GM18517 (cell line): ENCODE measurements around the gene SALL3.
"Not testable (repeated sequence)": the region's sequence is repeated elsewhere in the genome, so short reads cannot be mapped to it uniquely, and the experiment has no call there.

Experiments used
- ATAC-seq: cut with Tn5 transposase; IDR thresholded peaks from one replicate; pipeline ENCODE4 v1.9.1; 2021; ENCODE audit warnings: mild to moderate bottlenecking, moderate library complexity; ENCODE audit not compliant: unreplicated experiment

Gene SALL3

GRCh38 chr18:78964727-78965126 is 14.9 kb upstream of the SALL3 start:
- ATAC-seq, result not testable (repeated sequence)

- ATAC-seq, result no peak
These were observed 14.4 kb upstream of the SALL3 start for GRCh38 chr18:78965260-78965659.

- no peak for ATAC-seq
These were observed 13.5 kb upstream of the SALL3 start for GRCh38 chr18:78965917-78966792.

DNA sequence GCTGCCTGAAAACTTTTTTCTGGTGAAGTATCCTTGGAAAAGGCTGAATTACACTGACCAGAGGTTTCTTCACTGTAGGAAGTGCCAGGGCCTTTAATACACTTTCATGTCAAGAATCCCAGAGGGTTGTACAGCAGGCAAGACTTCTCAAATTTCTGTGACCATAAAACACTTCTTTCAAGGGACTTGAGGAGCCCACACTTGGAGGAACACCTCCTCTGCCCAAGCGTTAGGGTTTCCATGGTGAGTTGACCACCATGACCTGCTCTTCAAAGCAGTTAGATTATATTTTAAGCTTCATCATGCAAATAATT is 12.9 kb upstream of the SALL3 start:
- no peak for ATAC-seq

GRCh38 chr18:78967692-78968091 is 11.9 kb upstream of the SALL3 start:
- no peak for ATAC-seq

DNA sequence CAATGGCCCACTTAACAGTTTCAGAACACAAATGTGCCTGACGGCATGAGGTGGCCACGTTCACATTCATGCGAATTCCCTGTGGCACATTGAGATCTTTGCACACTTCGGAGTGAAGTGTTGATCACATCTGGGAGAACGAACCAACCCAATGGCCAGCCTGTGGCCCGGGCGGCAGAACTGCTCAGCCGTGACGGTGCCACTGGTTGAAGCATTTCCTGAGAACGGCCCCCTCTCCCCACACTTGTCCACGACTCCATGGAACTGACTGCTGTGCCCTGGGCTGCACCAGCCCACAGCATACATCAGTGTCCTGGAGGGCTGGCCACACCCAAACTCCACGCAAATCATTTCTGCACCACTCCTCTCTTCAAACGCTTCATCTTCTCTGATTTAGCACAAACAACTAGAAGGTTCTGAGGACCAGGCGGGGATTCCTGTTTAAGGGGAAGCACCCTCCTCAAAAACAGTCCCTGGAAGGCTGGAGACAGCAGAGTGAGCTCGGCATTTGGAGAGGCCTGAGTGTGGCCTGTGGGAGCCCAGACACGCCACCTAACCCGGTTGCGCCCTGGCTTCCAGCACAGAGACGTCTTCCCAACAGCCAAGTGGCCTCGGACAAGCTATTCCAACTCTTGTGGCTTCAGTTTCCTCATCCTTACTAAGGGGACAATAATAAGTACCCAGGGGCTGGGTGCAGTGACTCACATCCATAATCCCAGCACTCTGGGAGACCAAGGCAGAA is 9.9 kb upstream of the SALL3 start:
- ATAC-seq, result no peak

- ATAC-seq, result no peak
These were observed 8.8 kb upstream of the SALL3 start for GRCh38 chr18:78970774-78971333.

DNA sequence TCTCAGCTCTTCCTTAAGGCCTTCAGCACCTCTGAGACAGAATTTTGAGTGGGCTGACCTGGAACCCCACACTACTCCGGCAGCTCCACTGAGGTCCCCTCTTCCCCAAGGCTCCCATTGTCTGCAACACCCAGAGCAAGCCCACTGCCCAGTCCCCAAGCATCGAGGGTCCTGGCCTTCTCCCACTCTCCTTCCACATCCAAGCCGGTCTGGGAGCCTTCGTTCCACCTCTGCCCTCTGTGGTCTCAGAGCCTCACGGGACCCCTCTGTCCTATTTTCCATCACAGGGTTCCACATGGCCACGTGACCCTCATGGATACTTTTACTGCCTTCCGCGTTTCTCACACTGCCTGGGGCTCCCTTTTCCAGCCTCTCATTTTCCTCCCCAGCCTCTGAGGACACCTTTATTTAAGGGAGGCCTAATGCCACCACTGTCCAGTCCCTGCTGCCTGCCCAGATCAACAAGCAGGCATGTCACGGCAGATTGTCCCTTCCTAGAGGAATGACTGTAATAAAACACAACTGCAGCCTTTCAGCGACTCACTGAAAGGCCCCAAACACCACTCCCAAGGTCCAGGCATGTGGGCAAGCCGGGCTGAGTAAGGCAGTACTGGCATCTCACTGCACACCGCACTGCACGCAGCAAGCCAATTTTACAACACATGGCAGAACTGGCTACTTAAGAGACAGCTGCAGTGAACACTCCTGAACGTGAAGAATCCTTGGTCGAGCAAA is 7.9 kb upstream of the SALL3 start:
- no peak for ATAC-seq

DNA sequence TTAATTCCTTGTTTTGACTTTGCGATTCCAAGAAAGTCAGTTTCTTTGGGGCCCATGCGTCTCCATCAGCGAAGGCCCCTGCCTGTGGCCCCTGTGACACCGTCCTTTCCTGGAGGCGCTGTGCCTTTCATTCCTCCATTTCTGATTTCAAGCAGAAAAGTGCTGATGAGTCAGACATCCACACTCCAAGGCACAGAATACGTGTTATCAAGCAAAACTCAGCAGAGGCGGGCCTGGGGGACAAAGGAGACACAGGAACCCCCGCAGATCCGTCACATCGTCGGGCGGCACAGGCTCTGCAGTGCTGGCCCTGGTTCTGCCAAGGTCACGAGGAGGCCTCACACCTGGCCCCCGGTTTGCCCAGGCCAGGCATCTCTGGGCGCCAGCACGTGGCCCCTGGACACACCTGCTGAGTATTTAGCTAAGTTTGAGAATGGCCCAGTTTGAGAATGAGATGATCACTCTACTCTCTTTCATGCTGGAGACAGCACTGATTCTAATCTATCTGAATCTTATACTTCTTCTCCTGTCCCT is 7.2 kb upstream of the SALL3 start:
- ATAC-seq, result no peak

DNA sequence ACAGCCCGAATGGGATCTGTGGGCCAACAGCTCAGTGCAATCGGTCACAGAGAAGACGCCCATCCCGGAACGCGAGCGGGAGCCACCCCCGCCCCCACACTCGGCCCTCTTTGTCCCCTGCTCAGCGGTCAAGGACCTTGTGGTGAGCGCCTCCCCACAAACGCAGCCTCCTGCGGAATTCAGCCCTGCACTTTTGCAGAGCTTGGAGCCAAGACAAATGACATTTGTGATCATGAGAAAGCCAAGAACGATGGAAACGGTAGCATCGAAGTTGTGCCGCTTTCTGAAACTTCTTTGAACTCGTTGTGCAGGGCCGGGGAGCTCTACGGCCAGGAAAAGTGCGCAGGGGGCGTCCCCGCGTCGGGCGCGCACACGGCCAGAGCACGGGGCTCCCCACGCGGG is 6.7 kb upstream of the SALL3 start:
- ATAC-seq, result no peak

GRCh38 chr18:78973357-78974083 is 6.1 kb upstream of the SALL3 start:
- ATAC-seq, result no peak

DNA sequence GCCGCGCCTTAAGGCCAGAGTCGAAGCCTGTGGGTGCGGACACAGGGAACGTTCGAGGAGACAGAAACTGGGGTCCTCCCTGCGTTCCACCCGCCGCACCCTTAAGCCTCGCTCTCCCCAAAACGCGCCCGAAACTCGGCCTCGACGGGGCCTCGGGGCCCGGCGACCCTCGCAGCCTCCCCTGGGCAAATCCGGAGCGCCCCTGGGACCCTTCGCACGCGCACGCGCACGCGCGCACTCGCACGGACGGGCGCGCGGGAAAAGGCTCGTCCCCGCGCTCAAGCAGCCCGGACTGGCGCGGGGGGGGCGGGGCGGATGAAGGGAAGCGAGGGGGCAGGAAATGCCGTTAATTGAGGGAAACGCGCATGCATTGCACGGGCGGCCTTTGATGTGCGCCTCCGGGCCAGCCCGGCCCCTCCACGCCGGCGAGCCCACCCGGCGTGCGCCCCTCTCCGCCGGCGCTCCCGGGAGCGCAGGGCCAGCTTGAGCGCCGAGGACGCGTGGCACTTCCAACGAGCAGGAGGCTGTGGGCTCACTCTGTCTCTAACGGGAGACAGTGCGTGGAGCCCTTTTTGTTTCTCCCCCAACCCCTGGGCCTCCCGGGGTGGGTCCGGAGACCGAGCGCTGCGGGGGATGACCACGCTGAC is 5.4 kb upstream of the SALL3 start:
- ATAC-seq, result no peak

- ATAC-seq, result no peak
These were observed 4.3 kb upstream of the SALL3 start for GRCh38 chr18:78975292-78975691.

- no peak for ATAC-seq
These were observed 3.8 kb upstream of the SALL3 start for GRCh38 chr18:78975699-78976335.

DNA sequence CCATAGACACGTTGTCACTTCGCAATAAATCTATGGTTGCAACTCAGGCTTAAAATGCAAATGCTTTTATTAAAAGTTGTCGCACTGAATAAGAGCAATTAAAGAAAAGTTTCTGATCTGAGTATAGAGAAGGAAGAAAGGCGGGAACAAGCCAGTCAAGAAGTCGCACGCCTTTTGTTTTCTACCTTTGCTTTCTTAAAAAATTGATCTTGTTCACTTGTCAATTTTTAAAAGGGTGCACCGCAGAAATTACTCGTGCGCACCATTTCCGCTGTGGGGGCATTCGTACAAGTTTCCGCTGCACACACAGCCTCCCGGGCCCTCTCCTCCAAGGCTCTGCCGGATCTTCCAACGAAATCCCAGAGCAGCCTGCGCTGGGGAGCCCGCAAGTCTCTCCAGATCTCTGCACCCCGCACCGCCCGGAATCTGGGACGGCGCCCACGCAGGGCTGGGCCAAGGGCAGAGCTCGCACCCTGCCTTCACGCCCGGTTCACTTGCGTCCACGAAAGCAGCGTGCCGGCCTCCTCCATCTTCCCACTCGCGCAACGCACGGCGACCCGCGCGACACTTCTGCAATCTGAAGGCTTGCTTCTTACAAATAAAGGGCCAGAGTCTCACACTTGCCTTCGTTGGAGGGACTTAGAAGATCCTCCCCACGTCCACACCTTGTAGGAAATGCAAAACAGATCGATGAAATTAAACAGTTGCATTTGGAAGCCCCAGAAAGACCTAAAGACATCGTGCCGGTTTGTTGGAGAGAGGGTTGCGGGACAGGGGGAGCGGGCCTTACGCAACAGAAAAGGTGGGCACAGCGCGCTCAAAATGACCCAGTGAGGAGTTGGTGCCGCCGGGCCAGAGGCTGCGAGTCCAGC is 2.6 kb upstream of the SALL3 start:
- ATAC-seq, result no peak

DNA sequence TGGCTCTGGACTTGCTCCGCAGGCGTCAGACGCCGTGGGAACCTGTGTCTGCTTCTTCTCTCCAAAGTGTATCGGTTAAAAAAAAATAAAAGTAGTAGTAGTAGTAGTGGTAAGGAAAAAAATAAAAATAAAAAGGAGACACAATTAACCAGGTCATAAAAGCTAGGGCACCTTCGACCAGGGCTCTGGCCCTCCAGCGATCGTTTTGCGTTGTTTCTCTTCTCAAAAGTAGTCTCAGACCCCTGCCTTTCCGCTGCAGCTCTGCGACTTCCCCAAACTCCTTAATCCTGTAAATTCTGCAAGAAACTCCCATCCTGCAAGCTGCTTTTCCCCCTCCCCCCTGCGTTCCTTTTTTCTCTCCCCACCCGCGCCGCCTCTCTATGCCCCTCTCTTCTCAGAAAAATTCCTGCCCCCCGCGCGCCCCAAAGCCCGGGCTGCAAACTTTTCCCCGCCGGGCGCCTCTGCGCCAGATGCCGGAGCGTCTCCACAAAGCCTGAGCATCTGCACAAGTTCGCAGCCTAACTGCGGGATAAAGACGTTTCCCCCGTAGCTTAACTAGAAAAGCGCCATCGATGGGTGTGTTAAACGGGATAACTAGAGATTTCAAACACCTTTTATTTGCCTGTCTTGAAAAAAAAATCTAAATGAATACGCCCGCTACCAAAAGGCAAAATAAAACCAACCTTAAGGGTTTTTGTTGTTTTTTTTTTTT is 1.8 kb upstream of the SALL3 start:
- no peak for ATAC-seq

DNA sequence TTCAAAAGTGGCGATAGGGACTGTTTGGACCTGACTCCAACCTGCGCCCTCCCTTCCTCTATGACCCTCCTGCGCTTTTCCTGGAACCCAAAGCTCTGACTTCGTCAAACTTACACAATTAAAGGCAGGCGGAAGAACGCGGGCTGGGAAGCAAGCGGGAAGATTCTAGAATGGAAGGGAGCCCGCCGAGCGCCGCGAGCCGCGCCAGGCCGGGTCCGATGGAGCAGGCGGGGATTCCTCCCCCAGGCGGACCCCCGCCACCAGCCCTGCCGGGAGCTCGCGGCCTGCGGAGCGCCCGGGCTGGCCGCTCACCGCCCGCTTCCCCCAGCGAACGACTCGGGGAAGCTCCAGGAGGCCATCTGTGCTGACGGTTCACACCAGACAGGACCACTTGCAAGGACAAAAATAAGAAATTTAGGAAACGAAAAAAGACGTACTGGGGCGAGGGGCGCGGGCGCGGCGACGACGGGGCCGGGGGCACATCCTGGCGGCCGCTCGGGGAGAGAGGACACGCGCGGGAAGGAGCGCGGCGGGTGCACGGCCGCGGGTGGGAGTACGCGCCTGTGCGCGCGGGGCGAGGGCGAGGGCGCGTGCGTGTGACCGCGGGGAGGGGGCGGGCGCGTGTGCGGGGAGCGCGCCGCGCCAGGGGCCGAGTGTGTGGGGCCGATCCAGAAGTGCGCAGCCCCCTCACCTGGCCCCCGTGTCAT is 1.1 kb upstream of the SALL3 start:
- no peak for ATAC-seq
